ENCODE measurements around the gene GSS.
A peak's percentile ranks its signal among the peaks of the same experiment; 100 is the strongest.
"Not testable (repeated sequence)": the region's sequence is repeated elsewhere in the genome, so short reads cannot be mapped to it uniquely, and the experiment has no call there.

GSS gene

GRCh38 chr20:34883809-34884208 lies 71.8 kb downstream of the GSS start:
- no peak overlapping the region for H3K27ac ChIP-seq

GRCh38 chr20:34883087-34883688 lies 72.4 kb downstream of the GSS start:
- H3K4me3 ChIP-seq: no peak overlapping the region
- H3K27ac ChIP-seq: no peak overlapping the region

More at GRCh38 chr20:34883809-34884208, 71.8 kb downstream of the GSS start:
- no peak overlapping the region for H3K4me3 ChIP-seq

GRCh38 chr20:34881689-34882088 lies 73.9 kb downstream of the GSS start:
- Histone ChIP-seq H3K27ac (no peak overlapping the region), H3K4me3 (no peak overlapping the region)

- H3K4me3 ChIP-seq, H3K27ac ChIP-seq: not testable (repeated sequence)
Measured at GRCh38 chr20:34880971-34881370, 74.6 kb downstream of the GSS start.

GRCh38 chr20:34880215-34880850 lies 75.3 kb downstream of the GSS start:
- Histone ChIP-seq H3K27ac (peak overlapping the region in 1 of 21 experiments; percentile 12), H3K4me3 (no peak overlapping the region)

Measured in skin epidermis (tissue), 12 donors.